ENCODE measurements around the gene CEP120. TPM values are rescaled to one million over a fixed set of nuclear protein-coding genes. Genes with fewer than 3 reads are reported as not detected.

CEP120 gene
- total and polyA plus RNA-seq, 2 of the 4 experiments (the other 2 are of a cell fraction), result 6.7 to 46.1 TPM

GRCh38 chr5:123351820-123352219 is 71.4 kb downstream of the CEP120 start:
- POLR2A ChIA-PET (ENCODE audit: unreplicated experiment), result no interaction called here
- in situ Hi-C loops (cut with MboI; ENCODE audit: low sequenced_read_pairs), result no loop called here
- no CpG with 5 or more reads among the region's 2 CpGs for WGBS, 2 experiments (ENCODE audit: extremely low coverage in 2 of 2, insufficient read length in 1 of 2)

More at GRCh38 chr5:123351820-123352219, 71.4 kb downstream of the CEP120 start:
- no peak overlapping the region for H3K14ac ChIP-seq (replicated peaks; ENCODE audit: low read depth, low read length)
- no peak overlapping the region for H2BK20ac ChIP-seq (ENCODE audit: low read depth, low read length)
- no peak overlapping the region for H3K4me3 ChIP-seq (ENCODE audit: insufficient read depth, low read depth, low read length)
- no peaks in the 10 kb centered on the region for H4K20me1 ChIP-seq (ENCODE audit: insufficient read depth, low read length)
- H2AK9ac ChIP-seq (replicated peaks; ENCODE audit: low read depth, low read length, poor library complexity), result no peak overlapping the region
- no peak overlapping the region for H3K9ac ChIP-seq (ENCODE audit: low read depth, low read length)
- H4K5ac ChIP-seq (ENCODE audit: low read depth, low read length), result no peak overlapping the region
- H3K4ac ChIP-seq (ENCODE audit: low read depth, low read length), result no peak overlapping the region
- no peak overlapping the region for H4K91ac ChIP-seq (ENCODE audit: insufficient read depth, low read depth, low read length)
- no peak overlapping the region for H4K8ac ChIP-seq (ENCODE audit: low read depth in 2 of 2, low read length in 2 of 2)
- ATAC-seq (ENCODE audit: low read depth), result no peak
- no peak overlapping the region for H3K23ac ChIP-seq (ENCODE audit: low read depth, low read length)
- DNase-seq, result no peak
- H3K56ac ChIP-seq (ENCODE audit: extremely low read depth, insufficient read depth, low read length), result no peak overlapping the region; the same call in 1 of the 2 replicates
- no peak overlapping the region for H3K18ac ChIP-seq (ENCODE audit: low read depth, low read length)
- H3K4me2 ChIP-seq (ENCODE audit: low read depth, low read length), result 0 out of 2 replicates have a peak overlapping the region, but pooled peaks have one; percentile 2
- H2BK15ac ChIP-seq (ENCODE audit: low read depth, low read length), result no peak overlapping the region
- H3K27ac ChIP-seq (ENCODE audit: insufficient read depth, low read length), result no peak overlapping the region
- H2BK5ac ChIP-seq (ENCODE audit: low read depth, low read length, poor library complexity, severe bottlenecking), result peak overlapping the region; percentile 15
- no TSS peak for BruUV-seq (replicated peaks)
- H2BK120ac ChIP-seq (ENCODE audit: low read depth, low read length), result no peak overlapping the region; the same call in 1 of the 2 replicates
- dilution Hi-C loops (cut with HindIII; ENCODE audit: low sequenced_read_pairs, unreplicated experiment) (no loop called here), intact Hi-C loops (cut with micrococcal nuclease) (no loop called here)
- H2AK5ac ChIP-seq (ENCODE audit: low read depth, low read length), result no peak overlapping the region
- no peaks in the 10 kb centered on the region for H3K9me1 ChIP-seq (ENCODE audit: insufficient read depth, low read length)
- TF ChIP-seq RFX5 (IDR thresholded peaks at IDR 0.05; ENCODE audit: low read depth, low read length) (no peak), RAD21 (IDR thresholded peaks at IDR 0.05; ENCODE audit: low read length) (no peak), USF2 (IDR thresholded peaks at IDR 0.05; ENCODE audit: low read depth, low read length) (no peak), RCOR1 (IDR thresholded peaks at IDR 0.05; ENCODE audit: insufficient replicate concordance, low read length) (no peak), SMC3 (IDR thresholded peaks at IDR 0.05; ENCODE audit: low read depth, low read length) (no peak), CEBPB (IDR thresholded peaks at IDR 0.05; ENCODE audit: low read depth, low read length) (no peak), CTCF (conservative IDR thresholded peaks at IDR 0.05; ENCODE audit: low read depth, low read length) (no peak), MXI1 (IDR thresholded peaks at IDR 0.05; ENCODE audit: borderline replicate concordance, low read depth, low read length) (no peak), MAFK (IDR thresholded peaks at IDR 0.05; ENCODE audit: low read depth, low read length) (no peak), CHD1 (IDR thresholded peaks at IDR 0.05; ENCODE audit: low read depth, low read length) (no peak), FOS (IDR thresholded peaks at IDR 0.05; ENCODE audit: low read depth, low read length) (no peak)
- no peaks in the 10 kb centered on the region for H3K9me3 ChIP-seq (ENCODE audit: control insufficient read depth, insufficient read depth, low read length)
- H3K4me1 ChIP-seq (ENCODE audit: control insufficient read depth, insufficient read depth, low read length), result no peaks in the 10 kb centered on the region
- H3K36me3 ChIP-seq (ENCODE audit: control insufficient read depth, insufficient read depth, low read length), result peaks cover 3% of the 10 kb centered on the region; the same call in 1 of the 2 replicates
- H2AFZ ChIP-seq (replicated peaks; ENCODE audit: low read length, poor library complexity), result no peak overlapping the region
- no peaks in the 10 kb centered on the region for H3K79me1 ChIP-seq (ENCODE audit: low read depth in 1 of 2, low read length in 2 of 2)
- CTCF ChIA-PET, result interaction anchor here (1.5 kb wide), 1 partner anchor 836 kb away, joined by 5 read pairs; no protein-coding TSS in a partner anchor
- H3K27me3 ChIP-seq (ENCODE audit: control insufficient read depth, insufficient read depth, low read length), result no peaks in the 10 kb centered on the region

Data from IMR-90 (cell line).